Upper lobe of left lung (tissue), 6 donors: ENCODE data around the gene TPRN. TPM values are rescaled to one million over a fixed set of nuclear protein-coding genes. Genes with fewer than 3 reads are reported as not detected.

Experiments
- ATAC-seq, 2 donors: fragments of 200-7000 bp; cut with Tn5 transposase; one replicate each; pipeline ENCODE4 v1.9.1; 2022; ENCODE audit warnings: mild to moderate bottlenecking in 2 of 2, moderate library complexity in 2 of 2; ENCODE audit not compliant: low FRiP score in 2 of 2
- DNase-seq, 2 donors: peaks; one replicate each; pipeline ENCODE4 v3.0.0-alpha.2; 2019 to 2020
- H3K27ac ChIP-seq, 4 donors: fragments of 200-600 bp; sonication (generic); one replicate each; pipeline ENCODE4 v1.5.1; 2016 to 2019
- H3K27me3 ChIP-seq, 4 donors: fragments of 200-600 bp; sonication (generic); one replicate each; pipeline ENCODE4 v1.5.1; 2017 to 2019
- H3K36me3 ChIP-seq, 4 donors: fragments of 200-600 bp; sonication (generic); one replicate each; pipeline ENCODE4 v1.5.1; 2016 to 2019
- H3K4me1 ChIP-seq, 4 donors: fragments of 200-600 bp; sonication (generic); one replicate each; pipeline ENCODE4 v1.5.1; 2018 to 2019
- H3K4me3 ChIP-seq, 4 donors: fragments of 200-600 bp; sonication (generic); one replicate each; pipeline ENCODE4 v1.5.1; 2017 to 2019; ENCODE audit warnings: mild to moderate bottlenecking in 2 of 4, moderate library complexity in 1 of 4
- H3K9me3 ChIP-seq, 4 donors: fragments of 200-600 bp; sonication (generic); one replicate each; pipeline ENCODE4 v1.5.1; 2018 to 2019
- EP300 ChIP-seq, 4 donors: sonication (generic); formaldehyde crosslinking; IDR thresholded peaks; one replicate each; pipeline ENCODE4 v1.5.1; 2017; ENCODE audit warnings: antibody characterized with exemption in 4 of 4, control low read depth in 2 of 4
- POLR2A ChIP-seq, 4 donors: fragments of 450-650 bp; IDR thresholded peaks; one replicate each; pipeline ENCODE4 v1.5.1; 2016 to 2017; ENCODE audit warnings: antibody characterized with exemption in 4 of 4, mild to moderate bottlenecking in 2 of 4
- POLR2AphosphoS5 ChIP-seq, 2 donors: sonication (generic); formaldehyde crosslinking; IDR thresholded peaks; one replicate each; pipeline ENCODE4 v1.5.1; 2017; ENCODE audit warnings: antibody characterized with exemption in 2 of 2
- WGBS, 2 donors: methylation state at CpG; one replicate each; pipeline ENCODE4 v1.1.5; 2017 to 2018; 5-methylcytosine and 5-hydroxymethylcytosine counted together
- total RNA-seq, 6 donors: library from RNA; depleted of rRNA in 4 of 6; stranded (reverse); fragments of >200 nt in 4 of 6; gene quantifications; one replicate each; pipeline versions ENCODE4 v1.1.0 to v1.2.1, GENCODE V29; 2016 to 2021
- TF ChIP-seq, protein P1 (sequence below), 6 experiments: fragments of 450-650 bp in 4 of 6; fragments of 200-600 bp in 2 of 6; sonication (generic) in 2 of 6; IDR thresholded peaks; one replicate each; pipeline ENCODE4 v1.5.1; 2016 to 2019; ENCODE audit warnings: antibody characterized with exemption in 6 of 6
- donor health status: DM: no; HTN: no; CAD: no; lungs with moderate emphysema.
- donor health status: DM: no; HTN: yes; CAD: no; lungs with severe emphysema.

TPRN gene
- total RNA-seq, 6 donors from 2014 or later: 18.9 to 33.1 (median 27.1) TPM

DNA sequence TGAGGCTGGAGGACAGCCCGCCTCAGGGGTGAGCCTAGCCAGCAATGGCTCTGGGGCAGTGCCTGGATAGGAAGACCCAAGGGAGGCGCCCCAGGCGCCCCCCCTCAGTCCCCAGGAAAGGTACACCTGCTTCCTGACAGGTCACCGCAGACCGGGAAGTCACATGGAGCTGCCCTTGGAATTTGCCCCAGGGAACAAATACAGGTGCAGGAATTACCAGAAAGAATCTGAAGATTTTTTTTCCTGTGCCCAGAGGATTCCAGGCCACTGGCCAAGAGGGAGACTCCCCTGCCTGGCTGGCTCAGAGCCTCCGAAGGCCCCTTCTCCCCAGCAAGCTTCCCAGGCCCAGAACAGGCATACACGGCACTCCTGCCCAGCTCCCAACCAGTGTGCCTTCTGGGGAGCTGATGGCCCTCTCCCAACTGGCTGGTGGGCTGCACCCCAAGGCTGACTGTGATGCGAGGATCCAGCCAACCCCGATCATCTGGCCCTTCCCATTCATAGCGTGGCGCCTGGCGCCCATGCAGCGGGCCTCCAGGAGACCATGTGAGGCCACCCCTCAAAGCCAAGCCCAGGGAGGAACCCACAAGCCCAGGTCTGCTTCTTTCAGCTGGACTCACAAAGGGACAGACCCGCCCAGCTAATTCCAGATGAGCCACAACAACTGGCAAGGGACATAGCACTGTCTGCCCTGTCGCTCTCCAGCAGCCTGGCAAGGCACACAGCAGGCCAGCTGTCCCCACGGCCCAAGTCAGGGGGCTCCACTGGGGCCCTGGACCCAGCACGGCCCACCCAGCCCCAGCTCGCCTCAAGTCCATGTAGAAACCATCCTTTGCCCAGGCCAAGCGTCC lies 2.3 kb downstream of the TPRN start:
- H3K4me1 ChIP-seq: peaks cover 21 to 82% (median 60%) of the 10 kb centered on the region in 4 donors

DNA sequence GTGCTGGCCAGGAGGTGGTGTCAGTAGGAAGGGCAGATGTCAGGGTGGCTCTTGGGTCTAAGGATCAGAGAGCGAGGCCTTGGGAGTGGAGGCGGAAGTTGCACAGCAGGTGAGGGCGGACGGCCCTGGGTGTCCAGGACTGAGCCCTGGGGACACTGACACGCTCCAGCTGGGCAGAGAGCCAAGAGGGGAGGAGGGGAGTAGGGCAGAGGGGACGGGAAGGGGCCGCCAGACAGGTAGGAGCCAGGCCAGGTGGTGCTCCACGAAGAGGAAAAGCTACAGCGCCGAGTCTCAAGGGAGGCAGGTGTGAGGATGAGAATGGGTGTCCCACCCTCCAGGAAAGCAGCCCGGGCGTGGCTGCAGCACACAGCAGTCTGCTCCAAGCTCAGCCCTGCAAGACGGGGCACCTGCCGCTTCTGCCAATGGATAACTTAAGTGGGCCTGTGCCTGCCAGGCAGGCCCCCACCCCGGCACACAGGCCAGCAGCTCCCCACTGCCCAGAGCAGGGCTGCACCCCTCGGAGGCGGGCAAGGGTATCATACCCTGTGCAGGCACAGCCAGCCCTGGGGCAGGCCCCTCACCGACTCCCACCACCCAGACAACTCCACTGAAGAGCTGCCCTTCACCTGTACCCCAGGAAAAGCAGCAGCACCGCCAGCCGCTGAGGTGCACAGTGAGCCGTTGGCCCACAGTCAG lies 4.9 kb downstream of the TPRN start:
- ATAC-seq: no peak
- TF ChIP-seq, protein P1, sequence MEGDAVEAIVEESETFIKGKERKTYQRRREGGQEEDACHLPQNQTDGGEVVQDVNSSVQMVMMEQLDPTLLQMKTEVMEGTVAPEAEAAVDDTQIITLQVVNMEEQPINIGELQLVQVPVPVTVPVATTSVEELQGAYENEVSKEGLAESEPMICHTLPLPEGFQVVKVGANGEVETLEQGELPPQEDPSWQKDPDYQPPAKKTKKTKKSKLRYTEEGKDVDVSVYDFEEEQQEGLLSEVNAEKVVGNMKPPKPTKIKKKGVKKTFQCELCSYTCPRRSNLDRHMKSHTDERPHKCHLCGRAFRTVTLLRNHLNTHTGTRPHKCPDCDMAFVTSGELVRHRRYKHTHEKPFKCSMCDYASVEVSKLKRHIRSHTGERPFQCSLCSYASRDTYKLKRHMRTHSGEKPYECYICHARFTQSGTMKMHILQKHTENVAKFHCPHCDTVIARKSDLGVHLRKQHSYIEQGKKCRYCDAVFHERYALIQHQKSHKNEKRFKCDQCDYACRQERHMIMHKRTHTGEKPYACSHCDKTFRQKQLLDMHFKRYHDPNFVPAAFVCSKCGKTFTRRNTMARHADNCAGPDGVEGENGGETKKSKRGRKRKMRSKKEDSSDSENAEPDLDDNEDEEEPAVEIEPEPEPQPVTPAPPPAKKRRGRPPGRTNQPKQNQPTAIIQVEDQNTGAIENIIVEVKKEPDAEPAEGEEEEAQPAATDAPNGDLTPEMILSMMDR (IDR thresholded peaks at IDR 0.05): no peak
- TF ChIP-seq POLR2A (IDR thresholded peaks at IDR 0.05) (no peak), EP300 (IDR thresholded peaks at IDR 0.05) (no peak), POLR2AphosphoS5 (IDR thresholded peaks at IDR 0.05) (no peak)
- H3K4me3 ChIP-seq: no peak overlapping the region
- DNase-seq: peak in 1 of 2 donors; percentile 69
- H3K4me1 ChIP-seq: peaks cover 13 to 60% (median 48%) of the 10 kb centered on the region in 4 donors
- no peaks in the 10 kb centered on the region for H3K9me3 ChIP-seq
- 86 to 88% methylated on average over 12 to 17 of the region's 21 CpGs for WGBS, 2 donors
- no peaks in the 10 kb centered on the region for H3K27me3 ChIP-seq
- peak overlapping the region in 1 of 4 donors; percentile 48 for H3K27ac ChIP-seq
- peaks cover 3 to 20% (median 7%) of the 10 kb centered on the region in 4 donors for H3K36me3 ChIP-seq

More for the DNA sequence above, 2.3 kb downstream of the TPRN start:
- H3K27ac ChIP-seq: peak overlapping the region; percentile 74 to 86 (median 80)
- ATAC-seq (peak in 1 of 2 donors; percentile 54), DNase-seq (peak; percentile 79 to 83)
- no peaks in the 10 kb centered on the region for H3K36me3 ChIP-seq
- TF ChIP-seq, protein P1 (IDR thresholded peaks at IDR 0.05): no peak
- TF ChIP-seq POLR2AphosphoS5 (IDR thresholded peaks at IDR 0.05): peak; percentile 25 to 39
- peak in 1 of 4 donors; percentile 60 for TF ChIP-seq EP300 (IDR thresholded peaks at IDR 0.05)
- peak in 1 of 4 donors; percentile 15 for TF ChIP-seq POLR2A (IDR thresholded peaks at IDR 0.05)
- WGBS, 2 donors: 73 to 74% methylated on average over 3 to 18 of the region's 19 CpGs
- no peaks in the 10 kb centered on the region for H3K9me3 ChIP-seq
- H3K4me3 ChIP-seq: peak overlapping the region in 3 of 4 donors; percentile 75 to 94 (median 76)
- H3K27me3 ChIP-seq: no peaks in the 10 kb centered on the region

DNA sequence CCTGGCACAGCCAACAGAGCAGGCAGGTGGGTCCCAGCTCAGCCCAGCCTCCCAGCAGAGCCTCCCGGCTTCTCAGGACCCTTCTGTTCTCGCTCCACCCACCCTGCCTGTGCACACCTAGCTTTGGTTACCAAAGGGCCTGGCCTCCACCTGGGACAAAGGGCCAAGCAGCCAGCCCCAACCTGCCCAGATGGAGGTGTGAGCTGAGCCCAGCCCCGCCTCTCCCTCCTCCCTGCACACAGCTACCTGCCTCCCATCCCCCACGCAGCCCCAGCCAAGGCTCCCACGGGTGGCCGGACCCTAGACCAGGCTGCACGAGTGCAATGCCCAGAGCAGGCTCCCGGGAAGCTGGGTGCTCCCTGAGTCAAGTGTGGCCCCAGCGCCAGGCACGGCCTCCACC lies 5.6 kb downstream of the TPRN start:
- Histone ChIP-seq H3K27me3 (no peaks in the 10 kb centered on the region), H3K36me3 (peaks cover 6 to 28% (median 14%) of the 10 kb centered on the region in 4 donors), H3K27ac (peak overlapping the region in 1 of 4 donors; percentile 18), H3K4me3 (no peak overlapping the region), H3K4me1 (peaks cover 20 to 67% (median 55%) of the 10 kb centered on the region in 4 donors), H3K9me3 (no peaks in the 10 kb centered on the region)
- WGBS, 2 donors: 66 to 81% methylated on average over 8 to 10 of the region's 10 CpGs
- ATAC-seq: no peak
- DNase-seq: no peak
- TF ChIP-seq EP300 (IDR thresholded peaks at IDR 0.05) (no peak), POLR2A (IDR thresholded peaks at IDR 0.05) (no peak), POLR2AphosphoS5 (IDR thresholded peaks at IDR 0.05) (no peak)
- TF ChIP-seq, protein P1 (IDR thresholded peaks at IDR 0.05): no peak

DNA sequence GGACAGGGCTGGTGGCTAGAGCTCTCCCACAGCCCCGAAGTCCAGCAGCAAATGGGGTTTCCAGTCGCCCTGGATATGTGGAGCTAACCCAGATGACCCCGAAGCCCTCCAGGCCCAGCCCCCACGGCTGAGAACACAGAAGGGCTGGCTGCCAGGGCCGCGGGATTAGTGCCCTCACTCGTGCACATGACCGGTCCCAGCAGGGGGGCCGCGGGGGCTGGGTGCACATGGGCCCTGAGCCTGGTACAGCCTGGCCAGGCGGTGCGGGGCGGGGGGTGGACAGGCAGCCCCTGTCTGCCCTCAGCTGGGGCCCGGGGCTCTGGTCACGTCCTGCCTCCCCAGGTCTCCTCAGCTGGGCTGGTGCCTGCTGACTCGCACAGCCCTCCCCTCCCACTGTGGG lies 6.2 kb downstream of the TPRN start:
- 74% methylated on average over 13 of the region's 16 CpGs; no CpG with 5 or more reads in 1 of the 2 donors for WGBS, 2 donors
- peak overlapping the region in 1 of 4 donors; percentile 18 for H3K27ac ChIP-seq
- H3K27me3 ChIP-seq: no peaks in the 10 kb centered on the region
- peaks cover 21 to 67% (median 55%) of the 10 kb centered on the region in 4 donors for H3K4me1 ChIP-seq
- no peak overlapping the region for H3K4me3 ChIP-seq
- no peak for ATAC-seq
- no peaks in the 10 kb centered on the region for H3K9me3 ChIP-seq
- peak in 1 of 2 donors; percentile 82 for DNase-seq
- H3K36me3 ChIP-seq: peaks cover 7 to 30% (median 17%) of the 10 kb centered on the region in 4 donors
- TF ChIP-seq POLR2A (IDR thresholded peaks at IDR 0.05) (no peak), POLR2AphosphoS5 (IDR thresholded peaks at IDR 0.05) (no peak), EP300 (IDR thresholded peaks at IDR 0.05) (no peak)
- TF ChIP-seq, protein P1 (IDR thresholded peaks at IDR 0.05): no peak
